ENCODE results near the gene NCAPG2.

DNA sequence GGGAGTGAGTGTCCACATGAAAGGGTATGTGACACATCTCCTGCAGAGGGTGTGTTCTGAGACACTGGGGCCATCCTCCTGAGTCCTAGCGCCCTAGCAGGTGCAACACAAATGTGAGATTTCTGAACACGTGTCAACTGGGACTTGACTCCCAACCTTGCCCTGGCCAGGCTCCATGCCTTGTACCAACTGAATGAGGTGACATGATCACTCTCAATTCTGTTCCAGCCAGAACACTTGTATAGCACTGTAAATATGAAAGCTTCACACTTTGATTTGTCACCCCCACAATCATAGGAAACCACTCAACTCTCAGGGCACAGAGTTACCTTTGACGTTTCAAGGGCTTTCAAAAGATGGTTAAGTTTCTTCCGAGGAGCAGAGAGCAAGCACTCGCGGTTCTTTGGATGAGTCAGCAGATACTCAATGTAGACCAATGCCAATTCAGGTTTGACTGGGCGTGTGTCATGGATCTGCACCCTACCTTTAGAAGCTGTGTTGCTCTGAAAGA lies 48.6 kb downstream of the NCAPG2 start:
- TF ChIP-seq, protein P1, sequence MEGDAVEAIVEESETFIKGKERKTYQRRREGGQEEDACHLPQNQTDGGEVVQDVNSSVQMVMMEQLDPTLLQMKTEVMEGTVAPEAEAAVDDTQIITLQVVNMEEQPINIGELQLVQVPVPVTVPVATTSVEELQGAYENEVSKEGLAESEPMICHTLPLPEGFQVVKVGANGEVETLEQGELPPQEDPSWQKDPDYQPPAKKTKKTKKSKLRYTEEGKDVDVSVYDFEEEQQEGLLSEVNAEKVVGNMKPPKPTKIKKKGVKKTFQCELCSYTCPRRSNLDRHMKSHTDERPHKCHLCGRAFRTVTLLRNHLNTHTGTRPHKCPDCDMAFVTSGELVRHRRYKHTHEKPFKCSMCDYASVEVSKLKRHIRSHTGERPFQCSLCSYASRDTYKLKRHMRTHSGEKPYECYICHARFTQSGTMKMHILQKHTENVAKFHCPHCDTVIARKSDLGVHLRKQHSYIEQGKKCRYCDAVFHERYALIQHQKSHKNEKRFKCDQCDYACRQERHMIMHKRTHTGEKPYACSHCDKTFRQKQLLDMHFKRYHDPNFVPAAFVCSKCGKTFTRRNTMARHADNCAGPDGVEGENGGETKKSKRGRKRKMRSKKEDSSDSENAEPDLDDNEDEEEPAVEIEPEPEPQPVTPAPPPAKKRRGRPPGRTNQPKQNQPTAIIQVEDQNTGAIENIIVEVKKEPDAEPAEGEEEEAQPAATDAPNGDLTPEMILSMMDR (IDR thresholded peaks at IDR 0.05; ENCODE audit: poor library complexity, severe bottlenecking) = no peak
- TF ChIP-seq POLR2AphosphoS5 (IDR thresholded peaks at IDR 0.05) = no peak
